SK-N-SH (cell line): ENCODE data around the gene MEIKIN. TPM values are rescaled to one million over a fixed set of nuclear protein-coding genes. Genes with fewer than 3 reads are reported as not detected.

Experiments used
- polyA plus RNA-seq, 3 experiments: library from polyadenylated mRNA; depleted of rRNA; stranded (reverse); fragments of >200 nt; gene quantifications; 2 replicates each; pipeline ENCODE4 v1.2.3, GENCODE V29; 2012

The MEIKIN gene
- polyA plus RNA-seq, 1 of the 3 experiments (the other 2 are of a cell fraction): not detected

Other genes with a start within 250 kb of the MEIKIN start
- 2.4 and 3.7 TPM in 2 replicates for gene FNIP1, start 148.6 kb downstream of the MEIKIN start, polyA plus RNA-seq (2012; rRNA removed)
- 0.29 and 0.46 TPM in 2 replicates for gene ACSL6, start 66.0 kb upstream of the MEIKIN start, polyA plus RNA-seq (2012; rRNA removed)
- gene IL3, start 115.0 kb upstream of the MEIKIN start, polyA plus RNA-seq (2012; rRNA removed): not detected in 2 replicates
- gene CSF2, start 128.1 kb upstream of the MEIKIN start, polyA plus RNA-seq (2012; rRNA removed): 0.70 and 0.97 TPM in 2 replicates